Hematopoietic multipotent progenitor cell treated with erythropoietin and hydrocortisone succinate and interleukin-3 and kit ligand, for 4 days (in vitro differentiated cells): ENCODE measurements around the gene TRPM4.
A peak's percentile ranks its signal among the peaks of the same experiment; 100 is the strongest.
"Not testable (repeated sequence)": the region's sequence is repeated elsewhere in the genome, so short reads cannot be mapped to it uniquely, and the experiment has no call there.

Source experiments
- DNase-seq: peaks from one replicate; pipeline ENCODE4 v3.0.0-alpha.2; 2015

Gene TRPM4

DNA sequence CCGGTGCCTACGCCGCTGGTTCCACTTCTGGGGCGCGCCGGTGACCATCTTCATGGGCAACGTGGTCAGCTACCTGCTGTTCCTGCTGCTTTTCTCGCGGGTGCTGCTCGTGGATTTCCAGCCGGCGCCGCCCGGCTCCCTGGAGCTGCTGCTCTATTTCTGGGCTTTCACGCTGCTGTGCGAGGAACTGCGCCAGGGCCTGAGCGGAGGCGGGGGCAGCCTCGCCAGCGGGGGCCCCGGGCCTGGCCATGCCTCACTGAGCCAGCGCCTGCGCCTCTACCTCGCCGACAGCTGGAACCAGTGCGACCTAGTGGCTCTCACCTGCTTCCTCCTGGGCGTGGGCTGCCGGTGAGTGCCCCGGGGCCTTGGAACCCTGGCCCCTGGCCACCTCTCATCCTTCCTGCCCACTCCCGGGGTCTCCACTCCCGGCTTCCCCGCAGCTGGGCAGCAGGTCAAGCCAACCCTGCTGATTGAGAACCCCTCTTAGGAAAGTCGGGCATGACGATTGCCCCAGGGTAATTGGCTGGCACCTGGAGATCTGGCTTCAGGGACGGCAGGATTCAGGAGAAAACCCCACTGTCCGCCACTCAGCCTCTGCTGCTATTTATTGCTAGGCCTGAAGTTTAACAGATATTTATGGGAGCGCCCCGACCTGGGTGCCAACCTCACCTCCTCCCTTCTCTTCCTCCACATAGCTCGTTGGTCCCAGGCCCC is 39.1 kb downstream of the TRPM4 start:
- no peak for DNase-seq

GRCh38 chr19:49200238-49200862 is 42.8 kb downstream of the TRPM4 start:
- DNase-seq = peak; percentile 43

DNA sequence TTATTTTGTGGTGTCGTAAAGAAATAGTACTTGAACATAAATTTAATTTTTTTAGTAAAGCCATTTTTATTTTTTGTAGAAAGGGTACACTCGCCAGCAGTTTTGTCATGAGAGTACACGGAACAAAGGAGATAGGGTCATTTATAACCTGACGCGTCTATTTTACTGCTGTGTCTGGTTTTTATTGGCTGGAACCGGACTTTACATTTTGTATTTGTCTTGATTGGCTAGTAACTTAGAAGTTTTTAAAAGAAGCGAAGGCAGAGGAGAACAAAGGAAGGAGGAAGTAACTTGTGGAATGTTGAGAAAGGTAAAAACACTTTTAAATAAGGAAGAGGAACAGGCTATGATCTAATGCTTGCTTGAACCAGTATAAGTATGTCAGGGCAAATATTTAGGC is 43.5 kb downstream of the TRPM4 start:
- DNase-seq = no peak

DNA sequence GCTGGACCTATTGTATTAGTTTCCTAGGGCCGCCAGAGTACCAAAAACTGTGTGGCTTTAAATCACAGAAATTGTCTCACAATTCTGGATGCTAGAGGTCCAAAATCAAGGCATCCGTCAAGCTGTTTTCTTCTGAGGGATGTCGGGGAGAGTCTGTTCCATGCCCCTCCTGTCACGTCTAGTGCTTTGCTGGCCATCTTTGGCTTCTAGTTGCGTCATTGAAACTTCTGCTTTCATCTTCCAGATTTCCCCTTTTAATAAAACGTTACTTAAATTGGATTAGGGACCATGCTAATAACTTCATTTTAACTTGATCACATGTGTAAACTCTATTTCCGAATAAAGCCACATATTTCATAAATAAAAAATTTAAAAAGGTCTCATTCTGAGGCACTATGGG is 47.5 kb downstream of the TRPM4 start:
- DNase-seq = peak; percentile 39

DNA sequence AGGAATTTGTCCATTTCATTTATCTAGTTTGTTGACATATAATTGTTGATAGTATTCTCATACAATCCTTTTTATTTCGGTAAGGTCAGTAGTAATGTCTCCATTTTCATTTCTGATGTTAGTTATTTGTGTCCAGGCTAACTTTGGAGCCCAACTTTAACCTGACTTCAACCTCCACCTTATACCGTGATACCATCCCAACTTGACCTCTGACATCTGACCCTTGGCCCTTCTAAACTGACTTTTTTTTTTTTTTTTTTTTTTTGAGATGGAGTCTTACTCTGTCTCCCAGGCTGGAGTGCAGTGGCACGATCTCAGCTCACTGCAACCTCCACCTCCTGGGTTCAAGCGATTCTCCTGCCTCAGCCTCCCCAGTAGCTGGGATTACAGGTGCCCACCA is 51.9 kb downstream of the TRPM4 start:
- not testable (repeated sequence) for DNase-seq

DNA sequence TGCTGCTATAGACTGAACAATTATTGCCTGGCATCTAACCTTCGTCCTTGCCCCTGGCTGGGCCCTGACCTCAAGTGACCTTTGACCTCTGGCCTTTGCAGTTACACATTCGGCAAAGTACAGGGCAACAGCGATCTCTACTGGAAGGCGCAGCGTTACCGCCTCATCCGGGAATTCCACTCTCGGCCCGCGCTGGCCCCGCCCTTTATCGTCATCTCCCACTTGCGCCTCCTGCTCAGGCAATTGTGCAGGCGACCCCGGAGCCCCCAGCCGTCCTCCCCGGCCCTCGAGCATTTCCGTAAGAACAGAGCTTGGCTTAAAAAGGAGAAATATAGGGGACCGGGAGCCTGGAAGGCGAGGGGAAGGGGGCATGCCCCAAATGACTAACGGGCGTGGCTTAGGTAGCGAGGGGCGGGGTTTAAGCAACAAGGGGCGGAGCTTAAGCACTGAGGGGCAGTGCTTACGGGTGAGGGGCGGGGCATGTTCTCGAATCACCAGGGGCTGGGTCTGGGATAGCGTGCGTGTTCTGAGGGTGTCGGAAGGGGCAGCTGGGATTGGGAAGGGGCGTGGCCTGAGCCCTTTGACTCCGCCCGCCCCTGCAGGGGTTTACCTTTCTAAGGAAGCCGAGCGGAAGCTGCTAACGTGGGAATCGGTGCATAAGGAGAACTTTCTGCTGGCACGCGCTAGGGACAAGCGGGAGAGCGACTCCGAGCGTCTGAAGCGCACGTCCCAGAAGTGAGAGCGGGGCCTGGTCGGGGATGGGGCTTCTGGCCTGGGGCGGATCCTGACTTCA is 52.7 kb downstream of the TRPM4 start:
- peak; percentile 60 for DNase-seq

DNA sequence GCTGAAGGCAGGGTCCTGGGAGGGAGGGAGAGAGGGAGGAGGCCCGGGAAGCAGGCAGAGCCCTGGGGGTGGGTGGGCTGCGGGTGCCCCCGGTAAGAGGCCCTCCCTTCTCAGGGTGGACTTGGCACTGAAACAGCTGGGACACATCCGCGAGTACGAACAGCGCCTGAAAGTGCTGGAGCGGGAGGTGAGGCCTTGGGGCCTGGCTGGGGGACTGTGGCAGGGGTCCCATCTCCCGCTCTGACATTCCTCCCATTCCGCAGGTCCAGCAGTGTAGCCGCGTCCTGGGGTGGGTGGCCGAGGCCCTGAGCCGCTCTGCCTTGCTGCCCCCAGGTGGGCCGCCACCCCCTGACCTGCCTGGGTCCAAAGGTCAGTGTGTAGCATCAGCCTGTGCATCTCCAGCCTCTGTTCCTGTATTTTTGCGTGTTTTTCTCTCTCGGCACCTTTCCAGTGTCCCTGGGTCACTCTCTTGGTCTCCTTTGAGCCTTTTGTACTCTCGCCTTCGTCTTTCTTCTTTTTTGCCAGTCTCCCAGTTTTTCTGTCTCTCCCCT is 53.4 kb downstream of the TRPM4 start:
- no peak for DNase-seq

- peak; percentile 66 for DNase-seq
These were observed 54.6 kb downstream of the TRPM4 start for GRCh38 chr19:49212016-49212701.

GRCh38 chr19:49213791-49214190 is 56.2 kb downstream of the TRPM4 start:
- peak; percentile 20 for DNase-seq

DNA sequence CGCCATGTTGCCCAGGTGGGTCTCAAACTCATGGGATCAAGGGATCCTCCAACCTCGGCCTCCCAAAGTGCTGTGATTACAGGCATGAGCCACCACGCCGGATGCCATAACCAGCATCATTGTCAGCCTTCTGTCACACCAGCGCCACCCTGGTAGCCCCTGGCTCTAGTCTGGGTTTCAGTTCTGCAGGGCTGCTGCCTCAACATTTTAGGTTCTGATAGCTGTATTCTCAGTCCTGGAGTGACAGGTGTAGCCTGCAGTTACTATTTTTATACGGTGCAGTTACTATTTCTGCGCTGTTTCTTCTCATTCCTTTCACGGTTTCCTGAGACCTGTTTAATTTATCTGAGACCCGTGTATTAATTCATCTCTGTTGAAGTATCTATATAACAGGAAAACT is 57.1 kb downstream of the TRPM4 start:
- no peak for DNase-seq

DNA sequence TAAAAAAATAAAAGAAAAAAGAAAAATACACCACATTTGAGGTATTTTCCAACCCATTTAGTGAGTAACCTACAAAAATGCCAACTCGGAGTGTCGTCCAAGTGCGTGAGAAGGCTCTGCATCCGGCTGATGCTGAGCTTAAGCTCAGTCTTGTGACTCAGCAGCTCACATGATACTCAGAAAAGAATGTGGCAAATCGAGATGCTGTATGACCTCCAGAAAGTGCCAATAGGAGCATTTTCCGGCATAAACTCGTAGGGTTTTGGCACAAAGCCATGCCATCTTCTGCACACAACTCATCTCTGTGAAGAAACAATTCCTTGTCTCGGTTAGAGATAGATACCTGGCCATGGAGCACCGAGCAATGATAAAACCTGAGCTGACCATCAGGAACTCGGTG is 58.5 kb downstream of the TRPM4 start:
- no peak for DNase-seq

GRCh38 chr19:49217382-49217781 is 59.8 kb downstream of the TRPM4 start:
- no peak for DNase-seq

DNA sequence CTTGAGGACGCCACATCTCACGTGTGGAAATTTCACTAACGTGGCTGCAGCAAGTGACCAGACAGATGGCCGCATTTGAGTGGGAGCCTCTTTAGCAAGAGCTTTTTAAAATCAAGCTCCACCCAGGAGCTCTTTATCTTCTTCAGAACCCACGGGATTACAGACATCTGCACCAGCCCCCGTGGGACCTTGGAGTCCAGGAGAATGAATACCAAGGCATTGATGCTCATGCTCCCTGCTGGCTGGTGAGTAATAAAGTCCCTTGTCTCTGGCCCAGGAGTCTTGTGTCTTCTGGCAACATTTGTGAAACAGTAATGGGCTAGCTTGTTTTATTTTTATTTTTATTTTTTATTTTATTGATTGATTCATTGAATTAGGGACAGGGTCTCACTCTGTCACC is 64.4 kb downstream of the TRPM4 start:
- no peak for DNase-seq

DNA sequence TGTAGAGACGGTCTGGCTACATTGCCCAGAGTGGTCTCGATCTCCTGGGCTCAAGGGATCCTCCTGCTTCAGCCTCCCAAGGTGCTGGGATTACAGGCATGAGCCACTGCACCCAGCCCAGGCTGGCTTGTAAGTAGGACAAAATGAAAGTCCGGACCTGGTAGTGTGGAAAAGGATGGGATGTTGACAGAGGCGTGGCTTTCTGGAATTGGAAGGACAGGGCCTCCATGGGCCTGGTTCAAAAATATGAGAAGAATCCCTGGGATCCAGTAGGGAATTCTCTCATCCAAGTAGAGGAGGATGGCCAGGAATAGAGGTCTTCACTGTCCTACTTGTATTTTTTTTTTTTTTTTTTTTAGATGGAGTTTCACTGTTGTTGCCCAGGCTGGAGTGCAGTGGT is 64.9 kb downstream of the TRPM4 start:
- DNase-seq = no peak

- no peak for DNase-seq
These were observed 65.9 kb downstream of the TRPM4 start for GRCh38 chr19:49223472-49223871.

DNA sequence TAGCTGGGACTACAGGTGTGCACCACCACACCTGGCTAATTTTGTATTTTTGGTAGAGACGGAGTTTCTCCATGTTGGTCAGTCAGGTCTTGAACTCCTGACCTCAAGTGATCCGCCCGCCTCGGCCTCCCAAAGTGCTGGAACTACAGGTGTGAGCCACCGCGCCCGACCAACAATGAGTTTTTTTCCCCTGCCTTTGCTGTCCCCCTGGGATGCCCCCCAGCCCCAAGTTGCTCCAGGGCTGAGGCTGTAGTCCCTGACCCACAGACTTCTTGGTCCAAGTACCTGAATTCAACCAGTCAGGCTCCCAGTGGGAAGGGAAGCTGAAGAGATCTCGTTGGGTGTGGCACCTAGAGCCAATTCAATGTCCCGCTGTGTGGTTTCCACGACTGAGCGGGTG is 66.8 kb downstream of the TRPM4 start:
- not testable (repeated sequence) for DNase-seq

DNA sequence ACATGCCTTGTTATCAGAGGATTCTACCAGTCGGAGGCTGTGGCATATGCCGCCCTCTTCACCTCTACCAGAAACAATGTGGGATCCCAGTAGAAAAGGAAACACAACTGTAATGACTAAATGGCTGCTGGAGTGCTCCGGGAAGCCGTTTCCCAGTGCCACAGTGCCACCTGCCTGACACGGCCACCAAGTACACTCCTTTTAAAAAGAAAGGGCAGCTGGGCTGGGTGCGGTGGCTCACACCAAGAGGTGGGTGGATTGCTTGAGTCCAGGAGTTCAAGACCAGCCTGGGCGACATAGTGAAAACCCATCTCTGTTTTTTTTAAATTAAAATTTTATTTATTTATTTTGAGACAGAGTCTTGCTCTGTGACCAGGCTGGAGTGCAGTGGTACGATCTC is 67.3 kb downstream of the TRPM4 start:
- DNase-seq = peak; percentile 73

- DNase-seq = no peak
These were observed 71.8 kb downstream of the TRPM4 start for GRCh38 chr19:49229416-49229815.

GRCh38 chr19:49231389-49231788 is 73.8 kb downstream of the TRPM4 start:
- no peak for DNase-seq

GRCh38 chr19:49231804-49232203 is 74.2 kb downstream of the TRPM4 start:
- DNase-seq = no peak

- DNase-seq = no peak
These were observed 75.6 kb downstream of the TRPM4 start for GRCh38 chr19:49233163-49233562.

DNA sequence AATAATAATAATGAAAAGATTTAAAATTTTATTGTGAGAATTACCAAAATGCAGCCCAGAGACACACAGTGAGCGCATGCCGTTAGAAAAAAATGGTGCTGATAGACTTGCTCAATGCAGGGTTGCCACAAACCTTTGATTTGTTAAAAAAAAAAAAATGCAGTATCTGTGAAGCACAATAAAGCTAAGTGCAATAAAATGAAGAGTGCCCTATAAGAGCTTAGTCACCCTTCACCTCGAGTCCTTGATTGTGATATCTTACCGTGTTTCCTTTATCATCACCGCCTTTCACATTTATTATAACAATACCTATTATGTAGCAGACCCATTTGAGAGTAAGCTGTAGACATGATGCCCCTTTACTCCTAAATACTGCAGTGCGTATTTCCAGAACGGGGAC is 84.2 kb downstream of the TRPM4 start:
- no peak for DNase-seq

DNA sequence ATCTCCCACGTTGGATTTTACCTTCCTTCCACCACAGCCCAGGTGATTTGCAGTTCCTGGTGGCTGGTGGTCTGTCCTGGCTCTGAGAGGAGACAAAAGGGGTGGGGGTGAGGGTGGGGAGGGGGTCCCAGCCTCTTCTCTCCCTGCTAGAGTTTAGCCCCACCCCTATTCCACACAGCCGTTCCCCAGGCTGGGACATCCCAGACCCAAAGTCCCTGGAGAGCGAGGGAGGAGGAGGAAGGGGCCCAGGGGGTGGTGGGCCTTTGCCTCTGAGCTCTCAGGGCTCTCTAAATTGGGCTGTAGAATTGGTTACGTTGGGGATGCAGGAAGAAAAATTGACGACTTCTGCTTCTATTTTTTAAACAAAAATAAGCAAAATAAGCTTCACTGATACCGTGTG is 85.5 kb downstream of the TRPM4 start:
- DNase-seq = no peak
